HL-60/S4 treated with phorbol 12-myristate 13-acetate at 8.2 ng/mL for 4 days and 3 days (cell line): ENCODE data around the gene NEK10.
"Not testable (repeated sequence)": the region's sequence is repeated elsewhere in the genome, so short reads cannot be mapped to it uniquely, and the experiment has no call there.

Experiments
- in situ Hi-C: fragments of 300-500 bp; cut with MboI; formaldehyde crosslinking; loops from 2 replicates; pipeline ENCODE4 v1.15.0; 2022; ENCODE audit warnings: low sequenced_read_pairs

NEK10 gene

DNA sequence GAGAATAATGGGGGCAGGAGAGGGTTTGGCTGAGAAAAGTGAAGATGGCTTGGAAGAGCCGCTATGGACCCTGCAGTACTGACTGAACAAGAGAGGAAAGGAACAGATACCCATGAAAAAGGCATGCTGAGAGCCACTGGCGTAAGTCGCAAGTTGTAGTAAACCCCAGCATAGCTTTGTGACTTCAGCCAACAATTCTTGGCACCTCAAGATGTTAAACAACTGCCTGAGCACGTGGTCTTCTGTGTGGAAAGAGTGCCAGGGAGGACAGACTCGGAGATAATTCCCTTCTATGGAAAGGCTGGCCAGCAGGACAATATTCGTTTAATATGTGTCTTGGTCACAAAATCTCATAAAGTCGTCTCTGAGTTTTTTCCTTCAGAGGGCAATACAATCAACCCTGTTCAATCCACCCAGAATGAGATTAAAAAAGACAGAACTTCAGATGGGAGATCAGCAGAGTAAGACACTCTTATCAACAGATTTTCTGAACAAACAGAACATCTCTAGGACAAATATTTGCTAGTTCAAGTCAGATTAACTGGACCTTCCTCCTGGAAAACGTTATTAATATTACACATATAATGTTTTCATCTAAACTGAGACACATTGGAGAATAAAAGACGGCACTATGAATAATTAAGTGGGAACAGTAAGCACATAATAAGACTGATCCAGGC lies 49.2 kb downstream of the NEK10 start:
- in situ Hi-C loops, result no loop called here

DNA sequence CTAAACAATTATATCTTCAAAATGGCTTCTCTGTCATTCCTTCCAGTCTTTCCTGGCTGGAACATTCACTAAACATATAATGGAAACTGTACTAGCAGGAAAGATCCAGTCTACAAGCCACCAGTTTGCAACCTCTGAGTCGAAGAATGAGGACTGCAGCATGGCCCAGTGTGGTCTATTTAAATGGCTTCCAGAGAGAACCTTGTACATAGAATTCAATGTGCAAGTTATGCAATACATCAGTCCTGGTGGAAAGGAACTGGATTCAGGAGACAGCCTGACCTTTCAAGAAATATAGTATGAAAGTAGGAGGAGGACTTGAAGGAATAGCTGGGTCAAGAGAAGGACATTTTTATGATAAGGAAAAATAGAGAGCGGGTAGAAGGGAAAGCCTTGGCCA lies 49.9 kb downstream of the NEK10 start:
- in situ Hi-C loops, result no loop called here

DNA sequence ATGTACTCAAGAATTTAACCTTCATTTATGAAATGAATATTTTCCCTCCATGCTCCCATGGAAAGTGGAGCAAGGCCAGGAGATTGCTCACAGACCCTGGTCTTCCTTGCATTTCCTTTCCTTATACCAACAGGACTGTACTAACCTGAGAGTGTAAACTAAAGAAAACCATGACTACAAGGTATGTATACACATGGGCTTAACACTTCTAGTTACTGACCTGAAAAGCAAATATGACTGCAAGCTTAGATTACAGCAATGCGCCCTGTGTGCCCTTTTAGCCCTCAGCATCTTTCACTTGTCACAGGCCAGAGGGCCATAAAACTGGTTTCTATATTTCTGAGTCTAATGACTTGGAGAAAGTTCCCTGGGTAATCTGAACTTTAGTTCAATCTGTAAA lies 52.1 kb downstream of the NEK10 start:
- in situ Hi-C loops, result no loop called here

DNA sequence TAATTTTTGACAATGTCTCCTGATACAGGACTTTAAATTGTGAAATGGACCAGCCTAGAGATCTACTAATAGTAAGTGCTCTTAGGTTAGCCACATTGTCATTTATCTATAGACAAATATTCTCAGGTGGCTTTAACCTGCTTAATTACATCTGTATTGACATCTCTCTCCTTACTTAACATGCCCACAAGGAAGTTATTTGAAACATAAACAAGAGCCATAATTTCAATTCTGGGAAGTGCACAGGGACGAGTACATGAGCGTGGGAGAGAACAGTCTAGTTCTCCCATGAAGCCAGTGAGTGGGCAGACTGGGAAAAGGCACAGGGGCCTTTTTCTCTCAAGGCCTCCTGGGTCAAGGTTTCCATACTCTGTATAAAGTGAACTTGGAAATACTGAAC lies 54.2 kb downstream of the NEK10 start:
- in situ Hi-C loops, result no loop called here

DNA sequence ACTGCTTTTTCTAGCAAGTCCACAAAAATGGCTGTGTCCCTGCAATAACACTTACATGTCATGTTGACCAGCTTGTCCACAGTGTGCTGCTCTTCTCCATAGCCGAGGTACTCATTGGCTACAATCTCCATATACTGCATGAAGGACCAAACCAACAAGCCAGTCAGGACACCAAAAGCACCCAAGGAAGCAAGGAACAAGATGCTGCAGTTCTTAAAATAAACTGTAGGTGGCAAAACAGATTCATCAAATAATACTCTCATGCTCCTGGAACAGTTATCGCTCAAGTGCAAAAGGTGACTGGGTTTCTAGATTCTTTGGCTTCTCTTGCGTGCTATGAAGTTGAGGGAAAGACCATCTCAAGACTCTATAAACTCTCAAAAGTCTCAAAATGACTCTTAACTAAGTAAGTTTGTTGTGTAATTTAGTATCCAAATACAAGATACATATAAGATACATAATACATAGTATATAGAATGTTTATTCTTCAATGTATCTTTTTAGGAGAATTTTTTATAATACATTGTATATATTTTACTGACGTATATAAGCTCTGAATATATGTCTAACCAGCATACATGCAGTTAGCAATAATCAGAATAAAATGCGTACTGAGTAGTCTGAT lies 57.0 kb downstream of the NEK10 start:
- in situ Hi-C loops, result no loop called here

DNA sequence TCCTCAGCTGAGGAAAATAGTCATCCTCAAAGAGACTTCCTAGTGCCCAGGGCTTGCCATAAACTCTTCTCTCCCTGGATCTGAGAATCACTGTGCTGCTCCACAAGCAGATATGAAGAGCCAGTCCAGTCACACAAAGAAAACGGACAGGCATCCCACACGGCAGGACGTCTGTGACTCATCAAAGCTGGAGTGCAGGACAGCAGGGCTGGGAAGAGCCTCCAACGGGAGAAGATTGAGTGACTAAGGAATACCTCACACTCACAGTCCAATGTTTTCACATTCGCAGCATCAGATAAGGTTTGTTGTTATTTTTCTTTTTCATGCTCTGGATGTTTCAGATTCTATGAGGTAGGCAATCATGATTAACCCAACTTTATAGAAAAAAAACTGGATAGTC lies 57.8 kb downstream of the NEK10 start:
- in situ Hi-C loops, result no loop called here

DNA sequence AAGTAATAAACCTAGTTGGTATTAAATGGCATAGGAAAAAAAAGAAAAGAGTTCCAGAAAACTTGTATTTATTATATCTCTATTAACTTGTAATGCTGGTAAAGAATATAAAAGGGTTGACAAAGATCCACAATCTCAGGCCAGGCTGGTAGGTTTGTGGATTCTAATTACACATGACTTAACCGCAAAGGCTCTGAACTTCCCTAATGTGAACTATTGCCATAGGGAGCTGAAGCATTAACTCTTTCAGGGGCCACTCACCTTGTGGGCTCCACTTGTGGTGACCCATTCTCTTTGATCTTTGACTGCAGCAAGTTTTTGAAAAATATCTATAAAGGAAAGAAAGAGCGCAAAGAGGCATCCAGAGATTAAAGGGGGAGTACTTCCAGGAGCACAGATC lies 58.5 kb downstream of the NEK10 start:
- in situ Hi-C loops, result no loop called here

DNA sequence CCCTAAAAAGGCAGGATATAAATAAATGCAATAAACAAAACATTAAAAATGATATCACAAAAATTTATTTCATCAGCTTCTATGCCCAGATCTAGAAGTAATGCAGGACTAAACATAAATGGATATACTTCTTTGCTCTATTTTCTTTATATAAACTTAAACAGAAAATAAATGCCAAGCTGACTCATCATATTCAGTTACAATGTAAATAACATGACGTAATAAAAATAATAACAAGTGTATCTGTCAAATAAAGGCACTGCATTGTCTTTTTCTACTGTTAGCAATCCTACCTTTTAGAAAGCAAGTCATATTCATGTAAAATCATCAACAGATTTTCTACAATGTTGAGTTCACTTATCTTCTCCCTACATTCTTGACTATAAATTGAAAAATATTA lies 61.6 kb downstream of the NEK10 start:
- in situ Hi-C loops, result no loop called here

DNA sequence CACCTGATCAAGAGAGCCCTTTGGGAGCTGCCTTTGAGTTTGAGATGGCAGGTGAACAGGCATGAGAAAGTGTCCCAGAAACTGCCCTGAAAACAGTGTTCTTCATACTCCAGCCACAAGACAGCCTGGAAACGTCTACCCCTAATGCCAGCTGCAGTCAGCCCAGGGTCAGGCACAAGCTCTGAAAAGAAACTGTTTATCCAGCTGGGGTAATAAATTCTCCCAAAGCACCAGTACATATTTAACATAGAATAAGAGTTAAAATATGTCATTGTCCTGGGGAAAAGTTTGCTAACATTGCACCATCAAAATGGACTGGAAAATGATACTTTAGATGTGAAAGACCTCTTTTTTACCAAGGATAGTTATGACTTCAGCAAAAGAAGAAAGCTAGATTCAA lies 66.3 kb downstream of the NEK10 start:
- in situ Hi-C loops, result no loop called here

DNA sequence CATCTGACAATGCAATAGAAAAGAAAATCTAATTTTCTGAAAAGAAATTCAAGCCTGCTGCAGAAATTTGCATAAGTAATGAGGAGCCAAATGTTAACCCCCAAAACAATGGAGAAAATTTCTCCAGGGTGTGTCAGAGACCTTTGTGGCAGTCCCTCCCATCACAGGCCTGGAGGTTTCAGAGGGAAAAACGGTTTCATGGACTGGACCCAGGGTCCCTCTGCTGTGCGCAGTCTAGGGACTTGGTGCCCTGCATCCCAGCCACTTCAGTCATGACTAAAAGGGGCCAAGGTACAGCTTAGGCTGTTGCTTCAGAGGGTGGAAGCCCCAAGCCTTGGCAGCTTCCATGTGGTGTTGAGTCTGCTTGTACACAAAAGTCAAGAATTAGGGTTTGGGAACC lies 70.2 kb downstream of the NEK10 start:
- in situ Hi-C loops, result not testable (repeated sequence)

DNA sequence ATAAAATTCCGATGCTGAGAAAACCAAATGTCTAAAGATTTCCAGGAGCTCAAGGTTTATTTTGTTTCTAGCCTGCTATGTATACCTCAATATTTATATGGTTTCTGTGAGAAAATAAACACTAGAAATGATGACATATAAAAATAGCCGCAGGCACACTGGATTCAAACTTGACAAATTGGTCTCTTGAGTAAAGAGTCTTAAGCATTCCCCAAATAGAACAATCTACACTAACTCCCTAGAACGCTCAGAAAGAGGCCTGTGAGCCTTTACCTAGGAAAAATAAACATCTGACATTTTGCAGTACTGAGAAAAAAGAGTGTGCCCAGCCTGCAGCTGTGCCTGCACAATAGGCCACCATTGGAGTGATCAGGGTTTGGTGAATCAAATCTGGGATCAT lies 75.2 kb downstream of the NEK10 start:
- in situ Hi-C loops, result no loop called here

DNA sequence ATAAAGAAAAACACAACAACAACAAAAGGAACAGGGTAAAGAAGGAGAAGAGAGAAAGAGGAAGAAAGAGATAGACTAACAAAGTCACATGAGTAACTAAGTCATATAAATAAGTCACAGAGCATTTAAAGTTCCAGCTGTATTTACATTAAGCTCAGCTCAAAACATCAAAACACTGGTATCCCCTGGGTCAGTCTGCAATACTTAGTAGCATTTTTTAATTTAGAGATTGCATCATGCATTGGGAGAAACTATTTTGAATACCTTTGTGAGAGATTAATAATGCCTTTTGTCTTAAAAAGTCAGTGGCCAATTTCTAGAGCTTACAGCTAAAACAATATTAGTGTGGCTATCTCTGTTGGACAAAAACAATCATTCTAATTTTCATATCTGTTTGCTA lies 78.4 kb downstream of the NEK10 start:
- in situ Hi-C loops, result no loop called here

DNA sequence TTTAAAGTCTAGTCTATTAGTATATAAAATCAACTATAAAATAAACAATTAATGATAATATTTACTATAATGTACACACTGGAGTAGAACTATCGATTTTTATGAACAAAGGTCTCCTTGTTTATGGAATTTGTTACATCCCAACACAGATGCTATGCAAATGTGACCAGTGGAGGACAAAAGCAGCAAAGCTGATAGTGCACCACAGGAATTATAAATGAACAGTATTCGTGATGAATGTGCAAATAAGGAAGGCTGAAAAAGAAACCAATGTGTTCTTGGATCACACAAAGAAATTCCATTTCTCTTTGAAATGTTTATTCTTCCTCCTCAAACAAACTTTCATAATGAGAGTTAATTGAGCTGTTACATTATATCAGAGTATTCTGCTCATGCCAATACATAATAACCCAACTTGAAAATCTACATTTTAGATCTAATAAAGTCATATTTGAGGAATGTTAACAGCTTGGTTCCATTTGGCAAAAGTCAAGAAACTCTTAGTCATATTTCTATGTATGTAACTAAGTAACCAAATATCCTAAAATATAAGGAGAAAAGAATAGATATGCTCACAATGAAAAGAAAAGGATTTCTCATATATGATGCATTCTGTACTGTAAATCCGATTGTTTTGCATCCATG lies 79.3 kb downstream of the NEK10 start:
- in situ Hi-C loops, result no loop called here

DNA sequence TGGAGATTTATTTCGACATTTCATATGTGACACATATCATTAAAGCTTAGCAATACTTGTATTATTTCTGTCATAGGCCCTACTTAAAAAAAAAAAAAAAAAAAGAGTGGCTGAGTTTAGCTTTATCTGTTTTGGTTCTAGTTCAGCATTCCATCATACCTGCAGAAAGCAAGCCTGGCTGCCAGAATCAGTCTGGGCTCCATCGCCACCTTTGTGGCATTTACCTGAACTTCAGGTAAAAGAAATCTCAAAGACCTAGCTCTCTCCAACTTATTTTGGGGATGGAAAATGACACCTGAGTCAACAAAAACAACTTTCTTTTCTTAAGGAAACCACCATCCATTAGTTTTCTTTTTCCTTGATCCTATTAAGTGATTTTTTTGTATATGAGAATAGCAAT lies 82.1 kb downstream of the NEK10 start:
- in situ Hi-C loops, result no loop called here

DNA sequence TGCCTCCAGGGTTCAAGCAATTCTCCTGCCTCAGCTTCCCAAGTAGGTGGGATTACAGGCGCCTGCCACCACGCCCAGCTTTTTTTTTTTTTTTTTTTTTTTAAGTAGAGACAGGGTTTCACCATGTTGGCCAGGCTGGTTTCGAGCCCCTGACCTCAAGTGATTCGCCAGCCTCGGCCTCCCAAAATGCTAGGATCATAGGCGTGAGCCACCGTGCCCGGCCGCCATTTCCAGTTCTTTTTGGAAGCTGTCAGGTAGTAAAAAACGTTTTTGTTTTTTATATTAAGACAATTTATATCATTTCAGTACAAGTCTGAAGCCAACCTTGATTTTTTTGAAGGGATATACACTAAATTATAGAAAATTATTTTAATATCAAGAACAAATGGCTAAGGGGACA lies 82.7 kb downstream of the NEK10 start:
- in situ Hi-C loops, result not testable (repeated sequence)

DNA sequence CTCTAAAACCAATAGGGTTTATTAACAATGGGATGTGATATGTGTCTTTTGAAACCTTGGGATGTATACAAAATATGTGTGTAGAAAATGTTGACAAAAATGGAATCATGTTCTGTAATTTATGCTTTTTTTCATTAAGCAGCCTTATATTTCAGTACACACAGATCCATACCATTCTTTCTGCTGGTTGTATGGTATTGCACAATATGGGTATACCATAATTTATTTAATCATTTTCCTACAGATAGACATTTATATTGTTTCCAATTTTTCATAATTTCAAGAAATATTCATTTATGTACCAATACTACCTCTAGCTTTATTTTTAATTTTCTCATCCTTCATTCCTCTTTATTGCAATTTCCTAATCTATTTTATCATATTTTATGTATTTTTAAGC lies 83.5 kb downstream of the NEK10 start:
- in situ Hi-C loops, result no loop called here

DNA sequence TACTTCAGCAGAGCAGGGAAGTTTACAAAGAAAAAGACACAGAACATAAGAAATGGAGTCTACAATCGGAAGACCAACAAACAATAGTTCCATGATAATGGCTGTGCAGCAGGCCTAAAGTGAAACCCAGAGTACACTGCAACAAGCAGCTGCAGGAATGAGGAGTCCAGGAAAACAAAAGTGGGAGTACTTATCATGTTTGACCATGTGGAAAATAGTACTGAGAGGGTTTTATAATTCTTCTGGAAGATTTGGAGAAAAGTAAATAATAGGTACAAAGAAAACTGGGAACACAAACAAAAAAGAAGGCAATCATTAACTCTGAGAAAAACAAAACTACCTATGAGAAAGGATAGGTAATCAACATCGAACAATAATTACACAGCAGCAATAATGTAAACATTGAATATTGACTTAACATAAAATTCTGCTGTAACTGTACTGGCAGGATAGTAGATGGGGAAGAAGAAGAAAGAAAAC lies 87.5 kb downstream of the NEK10 start:
- in situ Hi-C loops, result no loop called here

DNA sequence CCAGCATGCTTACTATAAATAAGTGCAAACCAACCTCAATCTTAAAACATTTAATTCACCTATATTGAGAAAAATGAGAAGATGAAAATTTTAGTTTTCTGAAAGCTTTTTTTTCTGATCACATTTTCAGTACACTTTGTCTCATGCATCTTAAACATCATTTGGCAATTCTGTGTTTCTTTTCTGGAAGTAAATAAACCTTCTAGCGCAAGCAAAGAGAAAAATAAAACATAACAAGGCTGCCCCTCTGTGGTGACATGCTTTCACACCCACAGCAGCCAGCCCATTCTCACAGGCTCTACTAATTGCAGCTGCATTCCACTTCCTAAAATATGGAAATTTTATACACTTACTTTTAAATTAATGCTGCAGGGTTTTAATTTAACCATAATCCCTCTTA lies 90.1 kb downstream of the NEK10 start:
- in situ Hi-C loops, result no loop called here

DNA sequence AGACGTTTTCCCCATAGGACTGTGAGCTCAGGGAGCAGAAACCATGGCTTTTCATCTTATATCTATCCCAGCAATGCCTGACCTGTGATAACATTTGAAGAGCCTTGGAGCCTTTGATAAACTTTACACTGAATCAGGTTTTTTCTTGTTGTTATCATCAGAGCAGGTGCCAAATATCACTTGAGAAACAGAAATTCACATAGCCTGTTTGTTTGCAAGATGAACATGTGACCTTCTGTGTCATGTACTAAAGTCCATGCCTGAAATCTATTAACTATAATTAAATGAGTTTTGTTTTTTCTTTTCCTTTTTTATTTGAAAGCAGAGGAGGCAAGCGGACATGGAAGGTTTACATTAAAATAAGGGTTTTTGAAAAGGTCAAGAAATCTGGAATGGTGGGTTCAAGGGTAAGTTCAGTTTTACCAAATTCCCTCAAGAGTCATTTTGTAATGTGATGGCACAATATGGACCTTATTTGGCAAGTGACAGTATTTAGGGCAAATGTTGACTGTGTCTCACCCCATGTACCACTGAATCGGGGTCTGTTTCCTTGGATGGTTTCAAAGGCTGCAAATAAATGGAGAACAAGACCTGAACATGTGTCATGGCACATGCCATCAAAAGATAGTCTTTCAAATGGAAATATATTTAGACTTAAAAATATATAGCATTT lies 90.7 kb downstream of the NEK10 start:
- in situ Hi-C loops, result no loop called here

DNA sequence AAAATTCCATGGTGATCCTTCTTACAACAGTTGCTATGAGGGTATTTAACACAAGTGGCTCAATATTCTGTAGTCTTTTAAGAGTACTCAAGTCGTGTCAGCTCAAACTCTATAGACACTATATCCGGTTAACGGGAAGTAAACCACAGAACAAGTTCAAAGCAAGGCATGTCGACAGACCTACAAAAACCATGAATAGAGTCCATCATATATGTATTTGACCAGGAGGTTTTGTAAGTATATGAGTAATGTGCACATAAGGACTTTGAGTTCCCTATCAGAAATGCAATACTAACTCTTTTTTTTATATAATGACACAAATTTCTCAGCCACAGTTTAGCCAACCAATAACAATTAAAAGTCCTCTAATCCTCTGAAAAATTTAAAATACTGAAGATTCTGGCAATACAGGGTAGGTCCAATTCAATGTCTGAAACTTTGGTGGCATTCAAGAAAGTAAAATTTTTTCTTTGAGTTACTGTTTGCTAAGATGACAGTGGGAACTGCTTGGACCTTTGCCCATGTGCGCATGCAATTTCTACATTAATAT lies 93.7 kb downstream of the NEK10 start:
- in situ Hi-C loops, result no loop called here

DNA sequence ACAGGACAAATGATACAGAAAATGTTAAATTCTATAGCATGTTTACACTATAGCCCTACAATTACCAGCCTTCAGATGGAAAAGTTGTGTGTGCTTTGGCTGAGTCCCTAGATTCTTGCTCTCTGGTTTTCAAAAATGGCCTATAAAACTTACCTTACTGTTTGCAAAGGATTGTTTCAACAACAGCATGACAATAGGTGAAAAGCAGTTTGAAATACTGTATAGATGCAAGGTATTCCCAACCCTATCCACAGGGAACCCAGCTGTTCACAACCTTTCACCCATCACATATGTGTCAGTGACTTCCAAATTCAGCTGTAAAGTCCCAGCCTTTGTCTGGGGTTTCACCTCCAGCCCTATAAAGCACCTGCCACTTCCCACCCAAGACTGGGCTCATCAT lies 97.3 kb downstream of the NEK10 start:
- in situ Hi-C loops, result no loop called here

DNA sequence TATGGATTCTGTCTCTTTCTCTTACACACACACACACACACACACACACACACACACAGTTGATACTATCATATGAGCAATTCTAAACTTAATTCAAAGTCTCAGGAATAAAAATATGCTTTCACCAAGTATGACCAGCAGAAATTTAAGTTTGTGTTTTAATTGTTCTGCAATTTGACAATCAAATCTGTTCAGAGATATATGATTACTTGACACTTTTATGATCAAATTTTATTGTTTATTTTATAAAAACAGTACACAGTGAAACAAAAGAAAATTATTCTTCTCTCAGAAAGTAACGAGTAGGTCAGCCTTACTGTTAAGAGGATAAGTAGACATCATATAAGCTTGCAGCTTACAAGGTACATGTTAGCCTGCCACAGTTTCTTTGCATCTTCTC lies 114.3 kb downstream of the NEK10 start:
- in situ Hi-C loops, result no loop called here
